ENCODE results near the gene SDF4.

GRCh38 chr1:1196431-1197187 lies 35.2 kb downstream of the SDF4 start:
- TF ChIP-seq EZH2 (IDR thresholded peaks at IDR 0.05; ENCODE audit: low read length, missing control alignments), result no peak
- no peak for TF ChIP-seq CTCF (conservative IDR thresholded peaks at IDR 0.05 in 1 of 2, IDR thresholded peaks at IDR 0.05 in 1 of 2; ENCODE audit: low read depth in 1 of 2, low read length in 2 of 2)

All from fibroblast of lung (primary cell).